Measurements from ENCODE around the gene PGLYRP4.

The PGLYRP4 gene

GRCh38 chr1:153392258-153392657 lies 43.6 kb upstream of the PGLYRP4 start:
- H3K4me1 ChIP-seq (ENCODE audit: insufficient read depth, low read length, severe bottlenecking), result no peaks in the 10 kb centered on the region

GRCh38 chr1:153390938-153391710 lies 42.5 kb upstream of the PGLYRP4 start, which contains the start of gene S100A8:
Gene S100A8, minus strand, starts transcription at chr1:153391073. Its CDS starts 538 bp downstream, at chr1:153390535.
- H3K9me2 ChIP-seq (ENCODE audit: low read depth, low read length), result no peaks in the 10 kb centered on the region
- TF ChIP-seq CTCF (IDR thresholded peaks at IDR 0.05; ENCODE audit: low read length), result no peak
- H3K9me3 ChIP-seq (ENCODE audit: low read length), result no peaks in the 10 kb centered on the region
- H3K27me3 ChIP-seq (ENCODE audit: insufficient read depth, low read length), result no peaks in the 10 kb centered on the region
- H3K4me1 ChIP-seq (ENCODE audit: insufficient read depth, low read length, severe bottlenecking), result no peaks in the 10 kb centered on the region
- H3K9ac ChIP-seq (ENCODE audit: low read length), result no peak within 1 kb of the TSS
- H4K20me1 ChIP-seq (ENCODE audit: insufficient read depth, low read length), result no peaks in the 10 kb centered on the region
- H3K79me2 ChIP-seq (ENCODE audit: insufficient read depth, low read length), result no peaks in the 10 kb centered on the region
- H2AFZ ChIP-seq (ENCODE audit: low read length), result no peak within 1 kb of the TSS
- H3K36me3 ChIP-seq (ENCODE audit: insufficient read depth, low read length), result no peaks in the 10 kb centered on the region
- H3K4me2 ChIP-seq (ENCODE audit: low read length), result no peak within 1 kb of the TSS
- H3F3A ChIP-seq (ENCODE audit: insufficient read depth, low read length), result no peaks in the 10 kb centered on the region
- no peak within 1 kb of the TSS for H3K4me3 ChIP-seq (ENCODE audit: low read depth, low read length, poor library complexity, severe bottlenecking)
- no peak within 1 kb of the TSS for H3K27ac ChIP-seq (ENCODE audit: low read depth, low read length, poor library complexity, severe bottlenecking)

More at GRCh38 chr1:153392258-153392657, 43.6 kb upstream of the PGLYRP4 start:
- Histone ChIP-seq H3K9me3 (ENCODE audit: low read length) (no peaks in the 10 kb centered on the region), H3K79me2 (ENCODE audit: insufficient read depth, low read length) (no peaks in the 10 kb centered on the region), H4K20me1 (ENCODE audit: insufficient read depth, low read length) (no peaks in the 10 kb centered on the region), H3K9ac (ENCODE audit: low read length) (no peak overlapping the region), H2AFZ (ENCODE audit: low read length) (no peak overlapping the region), H3K9me2 (ENCODE audit: low read depth, low read length) (no peaks in the 10 kb centered on the region), H3K4me3 (ENCODE audit: low read depth, low read length, poor library complexity, severe bottlenecking) (no peak overlapping the region), H3F3A (ENCODE audit: insufficient read depth, low read length) (no peaks in the 10 kb centered on the region), H3K36me3 (ENCODE audit: insufficient read depth, low read length) (no peaks in the 10 kb centered on the region), H3K27me3 (ENCODE audit: insufficient read depth, low read length) (no peaks in the 10 kb centered on the region), H3K4me2 (ENCODE audit: low read length) (no peak overlapping the region), H3K27ac (ENCODE audit: low read depth, low read length, poor library complexity, severe bottlenecking) (no peak overlapping the region)
- no peak for TF ChIP-seq CTCF (IDR thresholded peaks at IDR 0.05; ENCODE audit: low read length)
- TF ChIP-seq EZH2 (IDR thresholded peaks at IDR 0.05; ENCODE audit: borderline replicate concordance, low read length), result no peak

- no peak overlapping the region for H3K4me3 ChIP-seq (ENCODE audit: low read depth, low read length, poor library complexity, severe bottlenecking)
- H4K20me1 ChIP-seq (ENCODE audit: insufficient read depth, low read length), result no peaks in the 10 kb centered on the region
- no peak overlapping the region for H2AFZ ChIP-seq (ENCODE audit: low read length)
- no peaks in the 10 kb centered on the region for H3K79me2 ChIP-seq (ENCODE audit: insufficient read depth, low read length)
- no peaks in the 10 kb centered on the region for H3K9me3 ChIP-seq (ENCODE audit: low read length)
- H3K9me2 ChIP-seq (ENCODE audit: low read depth, low read length), result no peaks in the 10 kb centered on the region
- no peak overlapping the region for H3K9ac ChIP-seq (ENCODE audit: low read length)
- no peak overlapping the region for H3K27ac ChIP-seq (ENCODE audit: low read depth, low read length, poor library complexity, severe bottlenecking)
- H3F3A ChIP-seq (ENCODE audit: insufficient read depth, low read length), result no peaks in the 10 kb centered on the region
- no peaks in the 10 kb centered on the region for H3K36me3 ChIP-seq (ENCODE audit: insufficient read depth, low read length)
- TF ChIP-seq EZH2 (IDR thresholded peaks at IDR 0.05; ENCODE audit: borderline replicate concordance, low read length) (no peak), CTCF (IDR thresholded peaks at IDR 0.05; ENCODE audit: low read length) (no peak)
- H3K4me1 ChIP-seq (ENCODE audit: insufficient read depth, low read length, severe bottlenecking), result no peaks in the 10 kb centered on the region
- no peak overlapping the region for H3K4me2 ChIP-seq (ENCODE audit: low read length)
- no peaks in the 10 kb centered on the region for H3K27me3 ChIP-seq (ENCODE audit: insufficient read depth, low read length)
Observed at GRCh38 chr1:153389973-153390879, 41.6 kb upstream of the PGLYRP4 start.

All from OCI-LY1 (cell line).